Measurements from ENCODE around the gene FCER1G. TPM values are rescaled to one million over a fixed set of nuclear protein-coding genes. Genes with fewer than 3 reads are reported as not detected.

Gene FCER1G
- total RNA-seq, 1 experiment from 2014 or later, result 0.77 TPM

- in situ Hi-C loops (cut with HindIII; ENCODE audit: low pct_unique_long_range_greater_than_20kb, low sequenced_read_pairs), result no loop called here
These were observed 19.9 kb upstream of the FCER1G start for GRCh38 chr1:161195171-161195570.

GRCh38 chr1:161196111-161196510 is 19.0 kb upstream of the FCER1G start:
- TF ChIP-seq CTCF (IDR thresholded peaks at IDR 0.05) (no peak), TCF7L2 (IDR thresholded peaks at IDR 0.05; ENCODE audit: low read depth, low read length) (no peak), POLR2AphosphoS5 (IDR thresholded peaks at IDR 0.05; ENCODE audit: low read depth, low read length) (no peak), SIN3A (IDR thresholded peaks at IDR 0.05; ENCODE audit: borderline replicate concordance, insufficient read depth, low read depth, low read length) (no peak), REST (IDR thresholded peaks at IDR 0.05; ENCODE audit: insufficient read depth in 1 of 2, low read depth in 2 of 2, low read length in 1 of 2) (no peak)
- no peaks in the 10 kb centered on the region for H3K27me3 ChIP-seq (ENCODE audit: control insufficient read depth, insufficient read depth, low read length)
- no peak overlapping the region for H3K27ac ChIP-seq (ENCODE audit: low read length)
- no peak for DNase-seq (ENCODE audit: low read depth, low spot score)
- intact Hi-C loops (cut with micrococcal nuclease; ENCODE audit: unreplicated experiment) (no loop called here), in situ Hi-C loops (cut with HindIII; ENCODE audit: low pct_unique_long_range_greater_than_20kb, low sequenced_read_pairs) (no loop called here)
- ChIA-PET POLR2A (no interaction called here), CTCF (no interaction called here)
- H3K36me3 ChIP-seq (ENCODE audit: control insufficient read depth, insufficient read depth, low read length), result no peaks in the 10 kb centered on the region
- no TSS peak for BruUV-seq (replicated peaks)
- peaks cover 31% of the 10 kb centered on the region for H3K4me1 ChIP-seq (ENCODE audit: control insufficient read depth, insufficient read depth, low read length)
- ATAC-seq, result no peak
- no peak overlapping the region for H3K4me3 ChIP-seq (ENCODE audit: low read depth in 2 of 2, low read length in 2 of 2)
- no peaks in the 10 kb centered on the region for H3K9me3 ChIP-seq (ENCODE audit: control insufficient read depth, insufficient read depth, low read depth, low read length)

More at GRCh38 chr1:161195171-161195570, 19.9 kb upstream of the FCER1G start:
- H3K27ac ChIP-seq (ENCODE audit: low read length), result no peak overlapping the region
- CTCF ChIA-PET, result no interaction called here
- DNase-seq (ENCODE audit: low read depth, low spot score) (no peak), ATAC-seq (no peak)
- TF ChIP-seq CTCF (IDR thresholded peaks at IDR 0.05) (no peak), POLR2AphosphoS5 (IDR thresholded peaks at IDR 0.05; ENCODE audit: low read depth, low read length) (no peak), TCF7L2 (IDR thresholded peaks at IDR 0.05; ENCODE audit: low read depth, low read length) (no peak), SIN3A (IDR thresholded peaks at IDR 0.05; ENCODE audit: borderline replicate concordance, insufficient read depth, low read depth, low read length) (no peak), REST (IDR thresholded peaks at IDR 0.05; ENCODE audit: insufficient read depth in 1 of 2, low read depth in 2 of 2, low read length in 1 of 2) (no peak)
- no peaks in the 10 kb centered on the region for H3K9me3 ChIP-seq (ENCODE audit: control insufficient read depth, insufficient read depth, low read depth, low read length)
- peaks cover 23% of the 10 kb centered on the region for H3K4me1 ChIP-seq (ENCODE audit: control insufficient read depth, insufficient read depth, low read length)
- intact Hi-C loops (cut with micrococcal nuclease; ENCODE audit: unreplicated experiment), result no loop called here
- BruUV-seq (replicated peaks), result no TSS peak
- POLR2A ChIA-PET, result no interaction called here
- no peaks in the 10 kb centered on the region for H3K36me3 ChIP-seq (ENCODE audit: control insufficient read depth, insufficient read depth, low read length)
- no peak overlapping the region for H3K4me3 ChIP-seq (ENCODE audit: low read depth in 2 of 2, low read length in 2 of 2)
- no peaks in the 10 kb centered on the region for H3K27me3 ChIP-seq (ENCODE audit: control insufficient read depth, insufficient read depth, low read length)
